GM21526 (cell line): ENCODE measurements around the gene SOAT2.

Source experiments
- ATAC-seq: cut with Tn5 transposase; IDR thresholded peaks from one replicate; pipeline ENCODE4 v1.9.1; 2021; ENCODE audit warnings: moderate library complexity; ENCODE audit not compliant: unreplicated experiment, low FRiP score

Gene SOAT2

GRCh38 chr12:53064613-53065436, 38.5 kb upstream of the SOAT2 start:
- no peak for ATAC-seq

DNA sequence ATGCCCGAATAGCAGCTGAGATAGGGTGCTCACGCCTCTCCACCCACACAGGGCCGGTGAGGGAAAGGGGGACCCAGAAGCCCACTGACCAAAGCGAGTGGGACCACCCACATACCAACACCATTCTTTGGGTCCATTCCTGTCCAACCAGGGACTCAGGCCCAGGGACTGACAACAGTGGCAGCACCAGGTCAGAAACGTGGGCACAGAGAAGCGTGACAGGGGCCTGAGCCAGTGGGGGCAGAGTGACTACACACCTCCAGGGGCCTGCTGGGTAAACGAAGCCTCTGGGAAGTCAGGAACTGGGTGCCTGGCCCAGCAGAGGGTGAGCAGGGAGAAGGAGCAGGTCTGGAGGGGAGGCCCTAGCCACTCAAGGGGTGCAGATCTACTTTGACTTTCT, 37.8 kb upstream of the SOAT2 start:
- ATAC-seq = no peak

GRCh38 chr12:53065975-53066931, 37.0 kb upstream of the SOAT2 start:
- no peak for ATAC-seq

GRCh38 chr12:53067074-53067992, 36.0 kb upstream of the SOAT2 start:
- ATAC-seq = no peak

GRCh38 chr12:53067993-53068770, 35.1 kb upstream of the SOAT2 start:
- ATAC-seq = no peak

DNA sequence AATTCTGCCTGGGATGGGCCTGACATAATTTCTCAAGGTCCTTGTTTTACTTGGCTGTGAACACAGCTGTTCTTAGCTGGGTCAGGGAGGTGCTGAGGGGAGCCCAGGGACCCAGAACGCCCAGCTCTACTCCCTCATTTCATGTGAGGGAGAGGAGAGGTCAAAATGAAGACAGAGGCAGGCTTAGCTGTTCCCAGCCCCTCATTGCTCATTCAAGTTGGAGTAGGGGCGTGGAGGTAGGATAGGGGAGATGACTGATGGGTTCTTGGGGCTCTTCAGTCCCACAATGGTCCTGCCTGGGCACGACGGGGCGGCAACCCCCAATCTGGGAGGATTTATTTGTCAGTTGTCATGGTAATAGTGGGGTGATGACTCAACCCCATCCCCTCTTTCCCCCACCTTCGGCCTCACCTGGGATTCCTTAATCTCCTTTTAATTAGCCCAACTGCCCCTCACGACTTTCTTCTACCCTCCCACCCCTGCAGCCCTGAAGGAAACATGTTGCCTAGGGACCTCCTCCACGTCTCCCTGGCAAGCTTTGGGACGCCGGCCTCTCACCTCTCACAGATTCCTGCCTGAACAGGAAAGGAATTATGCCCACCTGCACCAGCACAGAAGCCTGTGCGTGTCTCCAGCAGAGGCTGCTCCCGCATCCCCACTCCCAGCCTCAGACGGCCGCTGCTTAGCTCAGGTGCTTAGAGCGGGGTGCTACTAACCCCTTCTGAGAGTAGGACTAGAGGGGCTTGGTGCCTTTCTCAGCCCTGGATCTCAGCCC, 34.3 kb upstream of the SOAT2 start:
- ATAC-seq = no peak

DNA sequence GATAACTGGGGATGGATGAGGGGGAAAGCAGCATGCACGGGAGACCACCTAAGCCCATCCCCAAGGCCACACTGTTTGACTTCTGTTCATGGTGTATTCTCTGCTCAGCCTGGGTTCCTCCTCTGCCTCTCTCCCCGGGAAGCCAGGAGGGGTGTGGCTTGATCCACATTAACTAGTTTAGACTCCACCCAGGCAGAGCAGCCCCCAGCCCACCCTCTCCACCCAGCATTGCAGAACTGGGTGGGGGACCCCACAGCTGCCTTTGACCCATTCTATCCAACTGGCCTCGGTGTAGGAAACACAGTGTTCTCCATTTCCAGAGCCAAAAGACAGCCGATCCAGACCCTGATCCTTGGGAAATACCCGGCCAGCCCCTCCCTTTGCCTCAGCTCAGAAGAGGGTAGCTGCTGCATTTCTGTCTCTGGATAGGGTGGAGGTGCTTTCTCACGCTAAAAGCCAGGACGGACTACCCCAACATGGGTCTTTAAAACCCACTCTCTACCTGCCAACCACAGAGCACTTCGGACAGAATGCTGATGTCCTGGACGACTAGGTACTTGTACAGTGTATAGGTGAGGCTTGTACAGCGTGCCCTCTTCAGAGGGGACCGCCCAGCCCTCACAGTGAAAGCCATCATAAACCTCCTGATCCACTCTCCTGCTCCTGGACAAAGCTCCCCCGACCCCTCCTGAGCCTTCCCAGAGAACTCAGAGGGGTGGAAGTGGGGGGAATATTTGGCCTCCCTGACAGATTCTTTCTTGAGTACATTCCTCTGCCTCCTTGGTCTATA, 33.5 kb upstream of the SOAT2 start:
- no peak for ATAC-seq

GRCh38 chr12:53070877-53071492, 32.3 kb upstream of the SOAT2 start:
- no peak for ATAC-seq

DNA sequence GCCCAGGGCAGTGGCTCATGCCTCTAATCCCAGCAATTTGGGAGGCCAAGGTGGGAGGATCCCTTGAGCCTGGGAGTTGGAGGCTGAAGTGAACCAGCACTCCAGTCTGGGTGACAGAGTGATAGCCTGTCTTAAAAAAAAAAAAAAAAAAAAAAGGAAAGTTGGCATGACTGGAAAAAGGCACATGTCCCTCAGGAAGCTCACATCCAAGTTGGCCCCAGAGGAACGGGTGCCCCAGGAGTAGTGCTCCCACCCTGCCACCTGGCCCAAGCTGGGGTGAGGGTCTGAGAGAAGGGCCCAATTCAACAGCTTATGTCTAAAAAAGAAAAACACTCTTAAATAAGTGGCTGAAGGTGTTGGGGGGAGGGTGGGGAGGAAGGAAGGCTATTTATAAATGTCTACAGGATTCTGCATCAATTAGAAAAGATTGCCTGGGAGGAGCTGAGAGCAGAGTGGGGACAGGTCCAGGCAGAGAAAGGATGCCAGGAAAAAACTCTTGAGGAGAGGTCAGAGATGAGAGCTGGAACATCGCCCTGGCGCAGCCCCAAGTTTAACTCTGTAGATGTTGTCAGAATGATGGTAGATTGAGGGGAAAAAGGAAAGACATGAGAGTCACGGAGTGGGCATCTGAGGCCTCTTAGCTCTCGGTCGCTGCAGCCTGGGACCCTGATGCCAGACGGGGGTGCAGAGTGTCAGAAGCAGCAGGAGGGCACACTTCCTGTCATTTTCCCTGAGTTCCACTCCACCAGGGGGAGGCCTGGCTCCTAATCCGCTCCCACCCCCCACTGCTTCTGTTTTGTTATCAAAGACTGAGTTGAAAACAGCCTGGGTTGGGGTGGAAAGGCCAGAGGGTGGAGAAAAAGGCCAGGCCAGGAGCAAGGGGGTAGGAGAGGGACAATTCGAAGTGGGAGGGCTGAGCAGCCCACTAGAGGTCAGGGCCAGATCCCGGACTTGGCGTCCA, 31.4 kb upstream of the SOAT2 start:
- ATAC-seq = no peak

- no peak for ATAC-seq
Observed at GRCh38 chr12:53073881-53074280, 29.4 kb upstream of the SOAT2 start.

DNA sequence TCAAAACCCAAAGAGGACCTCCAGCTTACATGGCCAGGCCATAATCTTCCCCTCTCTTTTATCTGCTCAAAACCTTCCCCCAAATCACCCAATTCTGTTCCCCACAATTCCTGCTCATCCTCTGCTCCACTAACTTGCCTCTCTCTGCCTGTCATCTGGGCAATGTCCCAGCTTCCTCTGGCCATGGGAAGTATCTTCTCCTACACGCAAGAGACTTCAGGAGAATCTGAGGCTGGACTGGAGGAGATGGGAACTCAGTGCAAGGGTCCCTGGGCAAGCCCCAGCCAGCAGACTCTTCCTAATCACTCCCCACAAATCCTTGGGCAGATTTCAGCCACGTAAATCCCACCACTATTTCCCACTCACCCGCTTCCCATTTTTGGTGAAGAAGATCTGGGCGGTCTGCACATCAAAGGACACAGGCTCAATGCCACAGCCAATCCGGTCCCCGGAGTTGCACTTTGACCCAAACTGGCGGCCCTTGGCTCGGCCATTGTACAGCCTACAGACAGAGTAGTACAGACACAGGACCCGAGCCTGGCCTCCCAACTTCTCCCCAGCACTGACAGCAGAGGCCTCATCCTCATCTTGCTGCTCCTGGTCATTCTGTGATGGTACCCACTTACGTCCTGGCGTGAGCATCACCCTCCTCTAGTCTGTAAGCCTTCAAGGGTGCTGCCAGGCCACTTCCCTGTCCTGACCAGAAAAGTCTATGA, 28.8 kb upstream of the SOAT2 start:
- ATAC-seq = no peak

DNA sequence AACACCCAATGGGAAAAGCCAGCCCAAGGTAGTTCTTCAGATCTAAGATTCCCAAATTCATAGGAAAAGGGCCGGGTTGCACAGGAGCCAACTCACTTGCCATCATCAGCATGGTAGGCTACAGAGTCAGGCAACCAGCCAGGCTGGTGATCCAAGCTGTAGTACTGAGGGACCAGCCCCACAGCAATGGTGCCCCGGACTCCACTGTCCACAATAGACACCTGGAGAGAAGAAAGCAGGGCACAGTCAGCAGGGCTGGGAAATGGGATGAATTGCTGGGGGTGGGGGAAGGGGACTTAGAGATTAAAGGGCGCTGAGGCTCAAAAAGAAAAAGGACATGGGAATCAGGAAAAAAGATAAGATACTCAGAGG, 28.3 kb upstream of the SOAT2 start:
- ATAC-seq = no peak

DNA sequence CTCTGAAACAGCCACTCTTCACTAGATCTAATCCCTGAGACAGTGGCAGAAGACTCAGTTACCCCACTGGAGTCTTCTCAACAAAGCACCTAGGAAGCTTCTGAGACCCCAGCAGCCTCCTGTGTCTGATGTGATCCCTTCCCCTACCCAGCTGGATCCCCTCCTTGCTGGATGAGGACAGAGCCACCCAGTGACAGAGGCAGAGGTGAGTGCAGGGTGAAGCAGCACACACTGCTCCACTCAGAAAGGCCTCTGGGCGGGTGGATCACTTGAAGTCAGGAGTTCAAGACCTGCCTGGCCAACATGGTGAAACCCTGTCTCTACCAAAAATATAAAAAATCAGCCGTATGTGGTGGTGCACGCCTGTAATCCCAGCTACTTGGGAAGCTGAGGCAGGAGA, 26.8 kb upstream of the SOAT2 start:
- ATAC-seq = no peak

- ATAC-seq = no peak
Observed at GRCh38 chr12:53077030-53077429, 26.3 kb upstream of the SOAT2 start.

DNA sequence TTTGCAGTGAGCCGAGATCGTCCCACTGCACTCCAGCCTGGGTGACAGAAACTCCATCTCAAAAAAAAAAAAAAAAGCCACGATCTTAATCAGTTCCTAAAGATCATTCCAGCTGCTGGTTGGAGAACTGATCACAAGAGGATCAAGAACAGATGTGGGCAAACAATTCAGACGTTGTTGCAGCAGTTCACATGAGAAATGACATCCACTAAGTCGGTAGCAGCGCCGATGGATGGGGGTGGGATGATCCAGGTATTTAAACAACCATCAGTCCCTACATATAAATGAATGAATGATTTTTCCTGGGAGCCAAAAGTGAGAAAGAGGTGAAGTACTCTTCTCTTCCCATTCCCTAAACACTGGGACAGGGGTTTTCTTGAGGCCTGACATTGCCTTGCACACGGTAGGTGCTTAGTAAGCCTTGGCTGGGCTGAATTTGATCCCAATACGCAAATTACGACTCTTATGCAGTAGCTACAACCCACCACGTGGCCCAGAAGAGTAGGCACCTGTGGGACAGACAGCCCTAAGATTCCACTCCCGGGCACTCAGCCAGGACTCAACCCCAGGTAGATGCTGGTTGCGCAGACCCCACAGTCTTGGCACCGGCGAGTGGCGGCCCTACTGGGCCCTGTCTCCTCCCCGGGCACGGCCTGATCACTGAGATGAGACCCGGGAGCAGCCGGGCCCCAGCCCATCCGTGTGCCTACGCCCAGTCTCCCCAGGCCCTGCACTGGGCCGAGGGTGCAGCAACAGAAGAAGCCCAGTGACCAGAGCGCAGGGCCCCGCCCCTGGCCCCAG, 24.7 kb upstream of the SOAT2 start:
- ATAC-seq = peak; percentile 25
